Right forelimb (tissue), 1 donor: Measurements from ENCODE around the gene ENOX1.
"Not testable (repeated sequence)": the region's sequence is repeated elsewhere in the genome, so short reads cannot be mapped to it uniquely, and the experiment has no call there.

Experiments used
- DNase-seq: peaks from one replicate; pipeline ENCODE4 v3.0.0-alpha.2; 2018

Gene ENOX1

GRCh38 chr13:43374621-43375020 is 412.2 kb downstream of the ENOX1 start:
- DNase-seq = no peak

GRCh38 chr13:43373400-43373799 is 413.4 kb downstream of the ENOX1 start:
- no peak for DNase-seq

GRCh38 chr13:43370842-43371241 is 415.9 kb downstream of the ENOX1 start:
- DNase-seq = no peak

- no peak for DNase-seq
These were observed 417.5 kb downstream of the ENOX1 start for GRCh38 chr13:43369319-43369718.

- DNase-seq = no peak
These were observed 418.8 kb downstream of the ENOX1 start for GRCh38 chr13:43368003-43368402.

GRCh38 chr13:43365039-43365344 is 421.8 kb downstream of the ENOX1 start:
- DNase-seq = no peak

GRCh38 chr13:43364210-43365038 is 422.3 kb downstream of the ENOX1 start:
- DNase-seq = no peak

- DNase-seq = no peak
These were observed 423.4 kb downstream of the ENOX1 start for GRCh38 chr13:43363156-43363953.

- DNase-seq = no peak
These were observed 424.2 kb downstream of the ENOX1 start for GRCh38 chr13:43362556-43362955.

- DNase-seq = no peak
These were observed 425.7 kb downstream of the ENOX1 start for GRCh38 chr13:43360892-43361610.

GRCh38 chr13:43360171-43360570 is 426.6 kb downstream of the ENOX1 start:
- no peak for DNase-seq

GRCh38 chr13:43359536-43359935 is 427.2 kb downstream of the ENOX1 start:
- DNase-seq = no peak

GRCh38 chr13:43357564-43357963 is 429.2 kb downstream of the ENOX1 start:
- DNase-seq = no peak

GRCh38 chr13:43356567-43356966 is 430.2 kb downstream of the ENOX1 start:
- no peak for DNase-seq

GRCh38 chr13:43355774-43356173 is 431.0 kb downstream of the ENOX1 start:
- DNase-seq = no peak

GRCh38 chr13:43354153-43354945 is 432.4 kb downstream of the ENOX1 start:
- DNase-seq = no peak

- no peak for DNase-seq
These were observed 433.1 kb downstream of the ENOX1 start for GRCh38 chr13:43353631-43354030.

- DNase-seq = not testable (repeated sequence)
These were observed 435.2 kb downstream of the ENOX1 start for GRCh38 chr13:43351612-43352011.

- DNase-seq = no peak
These were observed 438.4 kb downstream of the ENOX1 start for GRCh38 chr13:43348397-43348796.

GRCh38 chr13:43347877-43348276 is 438.9 kb downstream of the ENOX1 start:
- no peak for DNase-seq

GRCh38 chr13:43346427-43346826 is 440.3 kb downstream of the ENOX1 start:
- DNase-seq = no peak

GRCh38 chr13:43343645-43344044 is 443.1 kb downstream of the ENOX1 start:
- DNase-seq = no peak
